ENCODE measurements around the gene ST8SIA6. TPM values are rescaled to one million over a fixed set of nuclear protein-coding genes. Genes with fewer than 3 reads are reported as not detected.

ST8SIA6 gene
- total and polyA plus RNA-seq, 7 donors: 0.12 to 2.1 (median 1.1) TPM

- peaks cover 0 to 2% (median 0%) of the 10 kb centered on the region in 3 donors for H3K27me3 ChIP-seq (ENCODE audit: insufficient read depth in 3 of 3, low read length in 2 of 3)
- H3K4me1 ChIP-seq: no peaks in the 10 kb centered on the region
- H3K27ac ChIP-seq: no peak overlapping the region
- intact Hi-C loops (cut with DNase I): no loop called here
- no peaks in the 10 kb centered on the region for H3K36me3 ChIP-seq (ENCODE audit: insufficient read depth in 1 of 2, low read depth in 1 of 2)
- ATAC-seq (no peak), DNase-seq (no peak)
- no peak for TF ChIP-seq CTCF (IDR thresholded peaks at IDR 0.05)
- WGBS, 3 donors: 45 to 71% (median 56%) methylated on average over 1 of the region's 1 CpG
- no peaks in the 10 kb centered on the region for H3K9me3 ChIP-seq
- no peak overlapping the region for H3K4me3 ChIP-seq
Measured at GRCh38 chr10:17414484-17414883, 39.9 kb downstream of the ST8SIA6 start.

- intact Hi-C loops (cut with DNase I): no loop called here
- ATAC-seq: no peak
- TF ChIP-seq CTCF (IDR thresholded peaks at IDR 0.05): no peak
- Histone ChIP-seq H3K27me3 (ENCODE audit: insufficient read depth in 3 of 3, low read length in 2 of 3) (no peaks in the 10 kb centered on the region), H3K9me3 (no peaks in the 10 kb centered on the region), H3K27ac (no peak overlapping the region), H3K36me3 (ENCODE audit: insufficient read depth in 1 of 2, low read depth in 1 of 2) (no peaks in the 10 kb centered on the region), H3K4me1 (no peaks in the 10 kb centered on the region), H3K4me3 (no peak overlapping the region)
- WGBS, 3 donors: 68 to 94% (median 92%) methylated on average over 2 of the region's 2 CpGs
- no peak for DNase-seq
Measured at GRCh38 chr10:17413876-17414275, 40.5 kb downstream of the ST8SIA6 start.

- intact Hi-C loops (cut with DNase I): no loop called here
- H3K27ac ChIP-seq: no peak overlapping the region
- TF ChIP-seq CTCF (IDR thresholded peaks at IDR 0.05): no peak
- 51 to 67% (median 67%) methylated on average over 2 of the region's 2 CpGs for WGBS, 3 donors
- no peaks in the 10 kb centered on the region for H3K4me1 ChIP-seq
- DNase-seq (no peak), ATAC-seq (no peak)
- no peaks in the 10 kb centered on the region for H3K36me3 ChIP-seq (ENCODE audit: insufficient read depth in 1 of 2, low read depth in 1 of 2)
- H3K27me3 ChIP-seq (ENCODE audit: insufficient read depth in 3 of 3, low read length in 2 of 3): no peaks in the 10 kb centered on the region
- no peak overlapping the region for H3K4me3 ChIP-seq
- no peaks in the 10 kb centered on the region for H3K9me3 ChIP-seq
Measured at GRCh38 chr10:17412323-17412722, 42.1 kb downstream of the ST8SIA6 start.

GRCh38 chr10:17410907-17411306 lies 43.5 kb downstream of the ST8SIA6 start:
- DNase-seq (no peak), ATAC-seq (no peak)
- TF ChIP-seq CTCF (IDR thresholded peaks at IDR 0.05): no peak
- Histone ChIP-seq H3K4me3 (no peak overlapping the region), H3K4me1 (no peaks in the 10 kb centered on the region), H3K27me3 (ENCODE audit: insufficient read depth in 3 of 3, low read length in 2 of 3) (no peaks in the 10 kb centered on the region), H3K9me3 (no peaks in the 10 kb centered on the region), H3K36me3 (ENCODE audit: insufficient read depth in 1 of 2, low read depth in 1 of 2) (no peaks in the 10 kb centered on the region), H3K27ac (no peak overlapping the region)
- intact Hi-C loops (cut with DNase I): no loop called here
- WGBS, 3 donors: 52 to 57% (median 56%) methylated on average over 5 of the region's 5 CpGs

- Histone ChIP-seq H3K9me3 (no peaks in the 10 kb centered on the region), H3K4me1 (no peaks in the 10 kb centered on the region), H3K27me3 (ENCODE audit: insufficient read depth in 3 of 3, low read length in 2 of 3) (no peaks in the 10 kb centered on the region), H3K36me3 (ENCODE audit: insufficient read depth in 1 of 2, low read depth in 1 of 2) (no peaks in the 10 kb centered on the region), H3K27ac (no peak overlapping the region), H3K4me3 (no peak overlapping the region)
- ATAC-seq (no peak), DNase-seq (no peak)
- no peak for TF ChIP-seq CTCF (IDR thresholded peaks at IDR 0.05)
- intact Hi-C loops (cut with DNase I): no loop called here
- WGBS, 3 donors: 90 to 97% (median 94%) methylated on average over 5 of the region's 5 CpGs
Measured at GRCh38 chr10:17409170-17409733, 45.1 kb downstream of the ST8SIA6 start.
